Fibroblast of pulmonary artery (primary cell): Measurements from ENCODE around the gene SMIM10L1.

ENCODE experiments used
- DNase-seq: peaks from one replicate; pipeline ENCODE4 v3.0.0-alpha.2; 2010; ENCODE audit warnings: low read depth
- H3K4me3 ChIP-seq: replicated peaks from 2 replicates; pipeline ENCODE4 v1.5.1; 2011; ENCODE audit warnings: low read depth, mild to moderate bottlenecking, control low read depth, low read length, moderate library complexity
- TF ChIP-seq, protein P1 (sequence below): IDR thresholded peaks from 2 replicates; pipeline ENCODE4 v1.5.1; 2011; ENCODE audit warnings: mild to moderate bottlenecking, control low read depth, low read length, inconsistent platforms; ENCODE audit errors: missing control alignments

The SMIM10L1 gene

DNA sequence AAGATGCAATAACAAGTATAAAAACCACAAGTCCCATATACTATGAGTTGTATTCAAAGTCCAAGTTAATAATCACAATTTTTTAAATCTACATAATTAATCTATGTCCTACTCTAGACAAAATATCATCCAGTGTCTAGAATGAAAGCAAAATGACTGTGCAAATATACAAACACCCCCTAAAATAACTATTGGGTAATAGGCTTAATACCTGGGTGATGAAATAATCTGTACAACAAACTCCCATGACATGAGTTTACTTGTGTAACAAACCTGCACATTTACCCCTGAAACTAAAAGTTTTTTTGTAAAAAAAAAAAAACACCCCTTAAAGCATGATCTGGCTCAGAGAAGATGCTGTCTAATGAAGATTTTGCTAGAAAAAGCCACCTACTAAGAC, 11.5 kb downstream of the SMIM10L1 start:
- TF ChIP-seq, protein P1, sequence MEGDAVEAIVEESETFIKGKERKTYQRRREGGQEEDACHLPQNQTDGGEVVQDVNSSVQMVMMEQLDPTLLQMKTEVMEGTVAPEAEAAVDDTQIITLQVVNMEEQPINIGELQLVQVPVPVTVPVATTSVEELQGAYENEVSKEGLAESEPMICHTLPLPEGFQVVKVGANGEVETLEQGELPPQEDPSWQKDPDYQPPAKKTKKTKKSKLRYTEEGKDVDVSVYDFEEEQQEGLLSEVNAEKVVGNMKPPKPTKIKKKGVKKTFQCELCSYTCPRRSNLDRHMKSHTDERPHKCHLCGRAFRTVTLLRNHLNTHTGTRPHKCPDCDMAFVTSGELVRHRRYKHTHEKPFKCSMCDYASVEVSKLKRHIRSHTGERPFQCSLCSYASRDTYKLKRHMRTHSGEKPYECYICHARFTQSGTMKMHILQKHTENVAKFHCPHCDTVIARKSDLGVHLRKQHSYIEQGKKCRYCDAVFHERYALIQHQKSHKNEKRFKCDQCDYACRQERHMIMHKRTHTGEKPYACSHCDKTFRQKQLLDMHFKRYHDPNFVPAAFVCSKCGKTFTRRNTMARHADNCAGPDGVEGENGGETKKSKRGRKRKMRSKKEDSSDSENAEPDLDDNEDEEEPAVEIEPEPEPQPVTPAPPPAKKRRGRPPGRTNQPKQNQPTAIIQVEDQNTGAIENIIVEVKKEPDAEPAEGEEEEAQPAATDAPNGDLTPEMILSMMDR, result no peak
- H3K4me3 ChIP-seq, result no peak overlapping the region
- DNase-seq, result no peak

DNA sequence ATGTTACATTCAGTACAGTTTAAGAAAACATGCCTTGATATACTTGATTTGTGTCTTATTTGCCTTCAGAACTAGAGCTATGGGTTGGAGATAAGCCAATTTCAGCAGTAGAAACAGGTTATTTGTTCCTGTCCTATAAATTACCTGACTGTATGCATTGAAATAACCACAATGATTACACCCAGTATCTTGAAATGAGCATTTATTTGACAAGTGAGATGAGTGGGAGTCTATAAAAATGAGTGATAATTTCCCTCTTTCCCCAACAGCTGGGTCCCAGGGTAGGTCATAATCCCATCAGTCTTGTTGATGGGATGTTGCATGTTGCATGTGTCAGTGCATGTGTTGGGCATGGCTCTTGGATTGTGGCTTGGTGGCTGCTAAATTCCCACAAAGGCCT, 12.0 kb downstream of the SMIM10L1 start:
- no peak overlapping the region for H3K4me3 ChIP-seq
- TF ChIP-seq, protein P1, result no peak
- DNase-seq, result no peak

GRCh38 chr12:11186837-11187236, 15.8 kb downstream of the SMIM10L1 start, which contains the start of gene TAS2R42:
TAS2R42 (minus strand) TSS chr12:11186937; CDS start chr12:11186937, 0 bp downstream.
- TF ChIP-seq, protein P1, result no peak
- DNase-seq, result no peak

DNA sequence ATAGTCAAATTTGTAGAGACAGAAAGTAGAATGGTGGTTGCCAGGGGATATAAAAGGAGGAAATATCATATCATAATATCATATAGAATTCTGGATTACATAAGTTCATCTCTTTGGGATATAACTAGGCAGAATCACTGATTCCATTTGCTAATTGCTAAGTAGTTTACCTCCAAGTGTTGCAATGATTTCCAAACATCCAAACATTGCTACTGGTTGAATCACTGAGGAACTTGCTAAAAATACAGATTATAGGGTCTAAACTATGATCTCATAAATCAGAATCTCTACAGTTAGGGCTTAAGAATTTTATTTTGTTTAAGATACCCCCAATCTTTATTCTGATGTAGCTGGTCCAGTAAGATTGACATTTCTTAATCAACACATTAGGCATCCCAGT, 31.8 kb downstream of the SMIM10L1 start:
- no peak overlapping the region for H3K4me3 ChIP-seq
- peak; percentile 11 for DNase-seq
- TF ChIP-seq, protein P1, result no peak

More at GRCh38 chr12:11186837-11187236, 15.8 kb downstream of the SMIM10L1 start, which contains the start of gene TAS2R42:
- H3K4me3 ChIP-seq, result no peak within 1 kb of the TSS

DNA sequence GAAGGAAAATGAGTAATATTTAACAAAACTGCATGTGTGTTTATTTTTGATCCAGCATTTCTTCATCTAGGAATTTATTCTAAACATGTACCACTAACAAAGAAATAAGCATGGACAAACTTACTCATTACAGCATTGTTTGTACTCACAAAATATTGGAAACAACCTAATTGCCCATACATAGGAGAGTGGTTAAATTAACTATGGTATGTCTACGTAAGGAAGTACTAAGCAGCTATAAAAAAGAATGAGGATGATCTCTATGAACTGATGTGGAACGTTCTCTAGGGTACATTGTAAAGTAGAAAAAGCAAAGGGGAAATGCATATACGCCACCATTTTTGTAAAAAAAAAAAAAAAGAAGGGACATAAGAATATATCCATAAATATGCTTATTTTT, 33.2 kb downstream of the SMIM10L1 start:
- H3K4me3 ChIP-seq, result no peak overlapping the region
- TF ChIP-seq, protein P1, result no peak
- no peak for DNase-seq

DNA sequence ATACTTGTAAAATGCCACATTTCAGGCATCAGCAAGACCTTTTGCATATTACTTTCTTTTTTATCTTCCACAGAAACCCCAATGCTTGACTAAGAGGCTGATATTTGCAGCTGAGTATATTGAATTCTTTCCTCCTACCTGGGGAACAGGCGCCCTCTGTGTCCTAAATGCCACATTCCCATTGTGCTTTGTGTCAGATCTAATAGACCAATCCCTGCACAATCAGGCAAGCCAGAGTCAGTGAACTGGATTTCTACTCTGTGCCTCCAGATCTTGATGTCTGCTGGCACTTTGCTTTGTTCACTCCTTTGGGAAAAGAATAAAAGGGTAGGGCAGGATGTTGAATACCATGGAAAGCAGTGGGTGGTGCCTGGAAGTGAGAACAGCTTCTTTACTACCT, 38.1 kb downstream of the SMIM10L1 start:
- TF ChIP-seq, protein P1, result no peak
- DNase-seq, result no peak
- no peak overlapping the region for H3K4me3 ChIP-seq
